Stimulated activated CD4-positive, alpha-beta T cell treated with anti-CD3 and anti-CD28 coated beads, Interleukin-15, amount 100 ng/mL, for 24 hours (primary cell): ENCODE data around the gene CD40.
A peak's percentile ranks its signal among the peaks of the same experiment; 100 is the strongest.

Experiments
- DNase-seq: peaks from one replicate; pipeline ENCODE4 v3.0.0-alpha.2; 2020

Gene CD40

DNA sequence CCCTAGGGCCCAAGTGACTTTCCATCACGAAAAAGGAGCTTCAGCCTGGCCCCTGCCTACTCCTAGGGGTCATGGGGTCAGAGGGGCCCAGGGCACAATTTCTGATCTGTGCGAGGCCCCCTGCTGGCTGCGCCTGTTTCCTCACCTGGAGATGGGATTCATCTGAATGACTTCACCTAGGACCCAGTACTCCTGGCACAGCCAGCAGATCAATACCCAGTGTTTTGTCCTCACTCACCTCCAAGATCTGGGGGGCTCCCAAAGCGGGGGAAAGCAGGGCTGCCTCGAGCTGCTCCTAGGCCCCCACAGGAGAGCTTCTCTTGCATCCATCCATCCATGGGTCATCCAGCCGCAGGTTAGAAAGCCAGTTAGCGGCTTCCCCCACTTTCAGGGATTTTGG lies 33.8 kb downstream of the CD40 start:
- DNase-seq = peak; percentile 46

DNA sequence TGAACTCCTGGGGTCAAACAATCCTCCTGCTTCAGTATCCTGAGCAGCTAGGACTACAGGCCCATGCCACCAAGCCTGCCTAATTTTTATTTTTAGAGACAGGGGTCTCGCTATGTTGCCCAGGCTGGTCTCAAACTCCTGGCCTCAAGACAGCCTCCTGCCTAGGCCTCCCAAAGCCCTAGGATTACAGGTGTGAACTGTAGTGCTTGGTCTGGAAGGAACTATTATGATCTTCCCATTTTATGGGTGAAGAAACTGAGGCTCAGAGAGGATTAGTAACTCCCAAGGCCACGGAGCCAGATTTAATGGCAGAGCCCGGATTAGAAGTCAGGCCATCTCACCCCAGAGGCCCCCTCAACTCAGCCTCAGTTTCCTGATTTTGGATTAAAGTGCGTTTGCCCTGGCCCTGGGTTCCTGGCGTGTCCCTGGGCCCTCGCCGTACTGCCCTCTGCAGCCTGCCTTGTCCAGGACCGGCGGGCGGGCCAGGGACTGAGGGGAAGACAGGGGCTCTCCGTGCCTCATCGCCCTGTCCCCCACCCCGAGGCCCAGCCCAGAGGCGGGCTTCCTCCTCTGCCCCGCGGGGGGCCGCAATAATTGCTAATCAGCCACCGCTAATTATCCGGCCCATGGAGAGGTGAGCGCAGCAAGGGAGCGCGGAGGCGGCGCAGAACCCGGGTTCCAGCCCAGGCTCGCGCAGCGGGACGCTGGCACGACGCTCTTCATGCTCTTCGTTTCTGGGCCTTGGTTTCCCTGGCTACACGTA lies 34.9 kb downstream of the CD40 start:
- no peak for DNase-seq

DNA sequence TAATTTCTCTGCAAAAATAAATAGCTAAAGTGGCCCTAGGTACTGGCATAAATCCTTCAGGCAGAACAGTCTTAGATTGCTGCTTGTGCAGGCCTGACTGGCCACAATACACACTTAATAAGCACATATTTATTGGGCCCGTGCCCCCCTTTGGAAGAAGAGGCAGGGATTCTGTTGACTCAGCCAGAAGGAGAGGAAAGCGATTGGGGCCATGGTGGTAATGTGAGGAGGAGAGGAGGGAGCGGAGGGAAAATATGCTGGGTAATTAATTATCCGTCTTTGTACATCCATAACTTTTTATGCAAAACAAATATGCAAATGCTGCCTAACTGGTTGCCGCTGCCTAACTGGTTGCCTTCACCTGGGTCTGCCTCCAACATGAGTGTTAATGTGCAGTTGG lies 36.2 kb downstream of the CD40 start:
- no peak for DNase-seq

DNA sequence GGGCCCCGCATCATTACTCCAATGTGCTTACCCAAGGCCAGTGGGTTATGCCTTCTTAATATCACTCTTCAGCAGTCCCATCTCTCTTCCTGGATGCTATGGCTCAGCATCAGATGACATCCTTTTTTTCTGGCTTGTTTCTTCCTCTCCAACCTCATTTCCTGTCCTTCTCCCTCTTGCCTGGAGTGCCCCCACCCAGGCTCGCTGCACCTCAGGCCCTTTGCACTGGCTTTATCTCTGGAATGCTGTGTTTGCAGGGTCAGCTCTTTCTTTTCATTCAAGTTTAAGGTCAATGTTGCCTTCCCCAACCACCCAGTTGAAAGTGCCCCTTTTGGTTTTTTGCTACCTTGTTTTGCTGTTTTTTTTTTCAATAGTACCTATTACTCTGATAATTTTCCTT lies 36.7 kb downstream of the CD40 start:
- DNase-seq = no peak

DNA sequence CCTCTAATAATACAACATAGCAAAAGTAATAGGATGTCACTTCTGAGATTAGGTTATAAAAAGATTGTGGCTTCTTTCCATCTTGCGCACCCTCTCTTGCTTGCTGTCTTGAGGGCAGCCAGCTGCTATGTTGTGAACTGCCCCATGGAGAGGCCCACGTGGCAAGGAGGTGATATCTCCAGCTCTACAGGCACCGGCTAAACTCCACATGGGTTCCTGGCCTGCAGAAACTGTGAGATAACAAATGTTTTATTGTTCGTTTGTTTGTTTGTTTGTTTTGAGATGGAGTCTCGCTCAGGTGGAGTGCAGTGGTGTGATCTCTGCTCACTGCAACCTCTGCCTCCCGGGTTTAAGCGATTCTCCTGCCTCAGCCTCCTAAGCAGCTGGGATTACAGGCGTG lies 38.0 kb downstream of the CD40 start:
- DNase-seq = no peak

DNA sequence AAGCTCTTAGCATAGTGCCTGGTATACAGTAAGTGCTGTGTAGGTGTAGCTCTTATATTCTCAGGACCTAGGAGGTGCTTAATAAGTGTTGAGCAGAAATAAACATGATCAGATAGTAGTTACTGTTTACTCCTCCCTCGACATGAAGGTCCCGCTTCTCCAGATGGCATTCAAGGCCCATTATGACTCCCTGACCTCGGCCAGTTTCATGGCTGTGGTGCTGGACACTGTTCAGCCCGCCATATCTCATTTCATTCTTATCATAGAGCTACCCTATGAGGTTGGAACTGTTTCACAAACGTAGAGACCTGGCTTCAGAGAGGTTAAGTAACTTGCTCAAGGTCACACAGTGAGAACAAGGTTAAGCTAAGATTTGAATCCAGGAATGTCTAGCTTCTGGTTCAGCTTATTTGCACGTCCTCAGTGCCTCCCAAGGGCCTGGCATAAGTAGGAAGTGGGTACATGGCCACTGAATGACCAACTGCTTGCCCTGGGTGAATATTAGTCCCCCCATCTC lies 39.0 kb downstream of the CD40 start:
- no peak for DNase-seq

DNA sequence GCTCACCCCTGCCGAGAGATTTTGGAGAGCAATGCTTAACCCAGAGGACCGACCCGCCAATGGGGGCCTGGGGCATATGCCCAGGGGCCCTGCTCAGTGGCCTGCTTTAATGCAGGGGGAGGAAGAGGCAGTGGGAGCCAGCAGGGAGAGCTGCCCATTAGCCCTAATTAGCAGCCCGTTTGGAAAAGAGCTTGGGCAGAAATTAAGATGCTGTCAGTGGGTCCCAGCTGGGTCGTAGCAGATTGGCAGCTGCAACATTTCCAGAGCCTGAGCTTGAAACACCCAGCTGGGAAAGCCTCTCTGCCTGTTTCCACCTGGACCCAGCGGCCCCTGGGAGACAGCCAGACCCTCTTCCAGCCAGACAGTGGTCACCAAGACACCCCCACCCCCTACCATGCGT lies 39.5 kb downstream of the CD40 start:
- DNase-seq = no peak

DNA sequence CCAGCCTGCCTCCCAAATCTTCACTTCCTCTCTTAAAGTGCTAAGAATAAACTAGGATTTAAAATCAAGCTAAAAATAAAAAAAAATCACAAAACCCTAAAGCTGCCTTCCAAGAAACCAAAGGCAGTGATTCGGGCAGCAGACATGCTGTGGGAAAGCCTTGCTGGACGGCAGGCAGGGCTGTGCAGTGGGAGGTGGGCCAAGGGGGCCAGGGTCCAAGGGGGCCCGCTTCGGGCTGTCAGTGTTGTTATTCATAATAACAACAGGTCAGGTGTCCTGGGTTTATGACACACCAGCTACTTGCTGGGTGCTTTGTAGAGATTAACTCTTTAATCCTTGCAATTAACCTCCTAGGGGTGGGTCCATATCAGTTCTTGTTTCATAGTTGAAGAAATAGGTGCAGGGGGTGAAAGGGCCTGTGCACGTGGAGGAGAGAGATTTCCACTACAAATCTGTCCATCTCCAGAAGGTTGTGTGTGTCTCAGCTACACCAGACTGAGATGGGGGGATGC lies 40.4 kb downstream of the CD40 start:
- no peak for DNase-seq

DNA sequence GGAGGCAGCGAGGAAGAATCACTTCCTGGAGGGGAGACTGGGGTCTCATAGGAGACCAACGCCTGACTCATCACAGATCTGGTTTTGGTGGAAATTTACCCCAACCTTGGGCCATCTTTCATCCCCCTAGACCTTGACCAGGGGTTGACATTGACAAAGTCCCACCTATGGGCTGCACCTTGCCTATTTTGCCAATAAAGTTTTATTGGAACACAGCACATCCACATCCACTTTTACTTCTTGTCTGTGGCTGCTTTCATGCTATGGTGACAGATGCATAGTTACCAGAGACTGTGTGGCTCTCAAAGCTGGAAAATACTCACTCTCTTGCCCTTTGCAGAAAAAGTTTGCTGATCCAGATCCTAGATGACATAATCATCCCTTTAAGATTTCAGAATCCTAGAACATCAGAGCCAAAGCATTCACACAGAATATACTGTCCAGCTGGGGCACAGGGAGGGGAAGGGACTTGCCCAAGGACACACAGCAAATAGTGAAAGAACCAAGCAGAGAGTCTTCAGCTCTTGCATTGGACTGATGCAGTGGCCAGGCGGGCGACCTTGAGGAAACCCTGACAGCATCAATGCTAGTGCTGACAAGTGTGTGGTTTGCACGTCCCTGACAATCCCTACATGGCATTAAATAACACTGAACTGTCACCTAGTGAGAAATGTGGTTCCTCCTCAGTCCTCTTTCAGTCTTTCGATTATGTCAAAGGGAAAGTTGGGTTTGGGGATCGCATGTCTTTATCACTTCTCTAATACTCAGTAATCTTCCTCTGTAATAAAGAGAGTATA lies 41.2 kb downstream of the CD40 start:
- no peak for DNase-seq

DNA sequence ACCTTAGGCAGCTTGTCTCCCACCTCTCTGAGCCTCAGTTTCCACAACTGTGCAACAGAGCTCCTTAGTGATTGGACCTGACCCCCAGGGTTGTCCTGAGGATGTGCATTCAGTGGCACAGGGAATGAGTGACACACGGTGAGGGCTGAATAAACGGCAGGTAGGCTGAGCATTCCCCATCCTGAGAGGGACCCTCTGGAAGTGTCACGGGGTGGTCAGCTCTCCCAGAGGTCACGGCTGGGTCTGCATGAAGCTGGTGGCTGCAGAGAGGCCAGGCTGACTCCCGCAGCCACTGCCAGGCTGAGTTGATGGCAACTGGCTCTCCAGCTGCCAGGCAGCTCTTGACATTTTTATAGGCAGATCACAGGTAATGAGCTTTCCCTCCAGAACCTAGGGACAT lies 42.5 kb downstream of the CD40 start:
- no peak for DNase-seq

DNA sequence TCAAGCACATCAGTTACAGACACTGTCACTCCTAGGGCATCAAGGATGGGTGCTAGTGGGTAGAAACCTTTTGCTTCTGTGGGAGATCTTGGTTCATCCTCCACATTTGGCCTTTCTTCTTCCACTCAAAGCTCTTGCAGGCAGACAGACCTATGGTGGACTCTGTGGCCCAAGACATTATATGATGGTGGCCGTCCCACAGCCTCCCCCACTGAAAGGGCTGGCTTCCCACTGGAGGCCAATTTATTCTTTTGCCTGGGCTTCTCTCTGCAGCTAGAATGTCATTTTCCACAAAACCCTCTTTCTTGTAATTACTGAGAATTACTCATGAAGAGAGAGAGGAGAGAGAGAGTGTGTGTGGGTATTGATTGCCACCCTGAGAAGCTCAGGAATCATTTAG lies 43.8 kb downstream of the CD40 start:
- DNase-seq = no peak

DNA sequence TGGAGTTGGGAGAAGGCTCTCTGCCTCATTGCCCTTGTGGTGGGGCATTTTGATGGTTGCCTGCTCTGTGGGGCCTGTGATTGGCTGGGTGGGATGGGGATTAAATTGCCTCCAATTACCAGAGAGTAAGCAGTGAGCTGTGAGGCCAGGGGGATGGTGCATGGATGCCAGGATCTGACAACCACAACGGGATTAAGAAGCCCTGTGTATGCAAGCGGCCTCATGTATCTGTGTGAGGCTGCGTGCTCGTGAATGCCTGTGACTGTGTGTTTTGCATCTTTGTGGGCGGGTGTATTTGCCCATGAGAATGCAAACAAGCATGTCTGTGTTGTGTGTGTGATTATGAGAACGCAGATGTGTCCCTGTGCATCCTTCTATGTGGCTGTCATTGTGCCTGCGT lies 46.1 kb downstream of the CD40 start:
- no peak for DNase-seq

DNA sequence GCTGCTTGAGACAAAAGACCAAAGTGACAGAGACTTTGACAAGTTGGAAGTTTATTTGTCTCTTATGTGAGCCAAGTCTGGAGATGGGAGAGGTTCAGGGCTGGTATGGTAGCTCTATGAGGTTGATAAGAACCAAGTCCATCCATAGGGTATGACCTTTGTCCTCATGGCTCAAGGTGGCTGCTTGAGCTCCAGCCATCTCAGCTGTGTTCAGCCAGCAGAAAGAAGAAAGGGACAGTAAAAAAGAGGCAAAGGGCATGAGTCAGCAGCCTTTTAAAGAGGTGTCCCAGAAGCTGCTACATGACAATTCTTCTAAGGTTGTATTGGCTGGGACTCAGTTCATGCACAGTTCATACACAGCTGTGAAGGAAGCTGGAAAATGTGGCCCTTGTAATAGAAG lies 49.0 kb downstream of the CD40 start:
- no peak for DNase-seq

DNA sequence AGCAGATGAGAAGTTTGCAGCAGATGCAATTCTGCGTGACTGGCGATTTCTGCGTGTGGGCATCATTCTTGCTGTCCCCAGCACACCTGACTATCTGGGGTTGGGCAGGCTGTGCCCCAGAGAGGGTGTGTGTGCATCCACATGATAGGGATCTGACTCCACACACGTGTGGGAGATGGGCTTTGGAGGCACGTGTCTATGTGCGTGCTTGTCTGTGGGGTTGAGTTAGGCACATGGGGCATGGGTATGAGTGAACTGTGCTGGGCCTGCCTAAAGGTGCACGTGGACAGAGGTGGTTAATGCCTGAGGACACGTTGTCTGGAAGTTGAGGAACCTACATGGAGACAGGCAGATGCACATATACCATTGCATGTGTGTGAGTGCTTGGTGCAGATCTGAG lies 50.3 kb downstream of the CD40 start:
- no peak for DNase-seq

DNA sequence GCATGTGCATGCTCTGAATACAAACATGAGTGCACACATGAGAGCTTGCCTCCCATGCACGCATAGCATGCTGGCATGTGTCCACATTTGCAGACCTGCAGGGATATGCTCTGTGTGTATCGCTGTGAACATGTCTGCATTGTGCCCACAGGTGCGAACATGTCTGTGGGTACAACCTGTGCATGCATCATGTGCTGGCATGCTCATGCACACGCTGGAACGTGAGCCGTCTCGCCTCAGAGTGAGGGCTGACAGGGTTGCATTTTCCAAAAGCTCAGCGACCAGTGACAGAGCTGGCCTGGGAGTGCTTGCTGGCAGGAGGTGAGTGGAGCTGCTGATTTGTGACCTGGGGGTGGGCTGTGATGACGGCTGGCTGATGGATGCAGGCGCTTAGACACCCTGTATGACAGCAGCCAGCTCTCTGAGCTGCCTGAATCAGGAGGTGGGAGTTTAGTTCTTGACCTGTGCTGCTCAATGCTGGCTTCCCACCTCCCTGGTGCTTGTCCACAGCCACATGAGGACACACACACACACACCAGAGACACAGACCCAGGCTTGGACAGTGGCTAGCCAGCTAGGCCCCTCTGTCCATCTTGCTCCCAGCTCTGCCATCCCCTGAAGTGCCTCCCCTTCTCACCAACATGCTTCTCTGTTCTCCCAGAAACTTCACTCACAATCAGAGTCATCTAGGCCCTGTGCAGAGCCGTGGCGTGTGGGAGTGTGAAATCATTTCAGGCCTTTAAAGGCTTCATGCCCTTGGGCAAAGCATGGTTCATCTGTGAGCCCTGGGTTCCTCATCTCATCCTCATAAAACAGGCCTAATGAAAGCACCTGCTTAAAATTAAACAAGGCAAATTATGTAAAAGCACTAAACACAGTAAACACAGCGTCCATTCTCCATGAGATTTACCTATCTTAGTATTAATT lies 51.4 kb downstream of the CD40 start:
- no peak for DNase-seq

DNA sequence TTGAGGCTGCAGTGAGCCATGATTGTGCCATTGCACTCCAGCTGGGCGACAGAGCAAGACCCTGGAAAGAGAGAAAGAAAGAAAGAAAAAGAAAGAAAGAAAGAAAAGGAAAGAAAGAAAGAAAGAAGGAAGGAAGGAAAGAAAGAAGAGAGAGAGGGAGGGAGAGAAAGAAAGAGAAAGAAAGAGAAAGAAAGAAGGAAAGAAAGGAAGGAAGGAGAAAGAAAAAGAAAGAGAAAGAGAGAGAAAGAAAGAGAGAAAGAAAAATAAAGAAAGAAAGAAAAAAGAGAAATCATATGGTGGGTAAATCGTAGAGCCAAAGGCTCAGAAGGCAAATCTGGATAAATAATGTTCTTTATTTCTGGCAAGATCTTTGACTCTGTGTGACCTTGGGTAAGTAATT lies 53.4 kb downstream of the CD40 start:
- DNase-seq = no peak

DNA sequence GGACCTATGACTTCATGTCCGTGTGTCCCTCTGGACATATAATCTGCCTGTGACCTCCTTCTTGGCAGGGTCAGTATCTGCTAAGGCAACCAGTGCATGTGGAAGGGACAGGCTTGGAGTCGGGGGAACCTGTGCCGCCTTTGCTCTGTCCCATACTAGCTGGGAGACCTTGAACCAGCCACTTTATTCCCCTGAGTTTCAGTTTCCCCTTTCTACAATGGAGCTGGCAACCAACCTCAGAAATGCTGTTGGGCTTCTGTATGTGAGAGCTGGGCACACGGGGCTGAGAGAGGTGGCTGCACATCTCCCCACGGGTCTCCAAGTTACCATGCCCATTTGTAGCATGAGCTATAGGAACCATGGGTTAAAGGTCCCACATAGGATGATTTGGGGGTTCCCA lies 53.8 kb downstream of the CD40 start:
- no peak for DNase-seq

DNA sequence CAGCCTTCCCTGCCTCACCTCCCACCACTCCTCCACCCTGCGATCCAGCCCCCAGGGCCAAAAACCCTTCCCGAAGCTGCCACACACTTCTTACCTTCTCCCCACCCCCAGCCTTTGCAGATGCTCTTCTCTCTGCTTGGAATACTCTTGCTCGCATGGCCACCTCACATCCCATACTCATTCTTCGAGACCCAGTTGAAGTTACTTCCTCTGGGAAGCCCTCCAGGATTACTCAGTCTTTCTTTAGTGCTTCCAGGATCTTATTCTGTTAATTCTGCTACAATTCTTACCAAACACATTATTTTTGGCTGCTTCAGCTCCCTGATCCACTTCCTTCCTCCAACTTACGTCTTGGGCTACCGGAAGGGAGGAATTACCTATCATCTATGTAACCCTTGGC lies 54.3 kb downstream of the CD40 start:
- DNase-seq = no peak

DNA sequence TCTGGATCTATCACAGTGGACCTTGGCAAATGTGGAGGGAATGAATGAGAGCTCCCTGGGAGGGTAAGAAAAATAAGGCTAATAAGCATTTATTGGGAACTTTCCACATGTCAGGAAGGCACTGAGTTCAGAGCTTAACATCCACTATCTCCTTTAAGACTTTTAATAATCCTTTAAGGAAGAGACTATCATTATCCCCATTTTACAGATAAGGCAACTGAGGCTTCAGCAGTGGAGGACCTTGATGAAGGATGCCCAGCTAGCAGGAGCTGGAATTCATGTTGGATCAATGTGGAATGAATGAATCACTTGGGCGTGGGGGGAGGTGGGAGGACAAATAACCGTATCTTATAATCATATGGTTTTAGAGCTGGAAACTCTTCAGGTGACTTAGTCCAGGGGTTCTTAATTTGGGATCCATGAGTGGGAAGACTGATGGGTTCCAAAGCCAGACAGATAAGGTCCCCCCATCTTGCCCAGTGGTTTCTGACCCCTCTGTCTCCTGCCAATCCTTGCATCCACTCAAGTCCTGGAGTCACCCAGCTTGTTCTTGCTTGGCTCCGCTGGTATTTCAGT lies 54.9 kb downstream of the CD40 start:
- no peak for DNase-seq

DNA sequence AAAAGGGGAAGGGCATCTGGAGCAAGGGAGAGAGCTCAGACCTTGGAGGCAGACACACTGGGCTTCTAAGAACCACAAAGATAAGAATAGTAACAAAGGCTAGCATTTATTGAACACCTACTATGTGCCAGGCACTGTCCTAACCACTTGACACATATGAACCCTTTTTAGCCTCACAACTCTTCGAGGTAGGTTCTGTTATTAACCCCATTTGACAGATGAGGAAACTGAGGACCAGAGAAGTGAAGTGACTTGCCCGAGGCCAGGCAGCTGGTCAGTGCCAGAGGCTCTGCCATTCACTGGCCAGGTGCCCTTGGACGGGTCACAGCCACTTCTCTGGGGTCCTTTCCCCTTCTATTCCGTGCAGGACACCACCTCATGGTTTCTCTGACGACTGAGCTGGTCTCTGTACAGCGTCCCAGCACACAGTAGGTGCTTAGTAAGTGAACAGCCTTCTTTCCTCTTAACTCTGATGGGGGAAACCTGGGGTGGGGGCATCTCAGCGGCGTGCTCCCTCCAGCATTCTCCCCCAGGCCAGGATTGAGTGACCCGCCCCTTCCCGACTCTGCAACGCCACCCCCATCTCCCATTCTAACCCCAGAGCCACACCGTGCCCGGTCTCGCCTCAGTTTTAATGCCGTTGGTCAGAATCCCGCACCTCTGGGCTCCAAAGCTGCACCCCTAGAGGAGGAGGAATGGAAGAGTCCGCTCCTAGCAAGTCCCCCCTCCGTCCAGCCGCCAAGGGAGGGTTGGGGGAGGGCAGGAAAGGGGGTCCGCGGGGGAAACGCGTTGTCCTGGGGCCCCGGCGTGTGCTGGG lies 55.7 kb downstream of the CD40 start:
- DNase-seq = no peak

DNA sequence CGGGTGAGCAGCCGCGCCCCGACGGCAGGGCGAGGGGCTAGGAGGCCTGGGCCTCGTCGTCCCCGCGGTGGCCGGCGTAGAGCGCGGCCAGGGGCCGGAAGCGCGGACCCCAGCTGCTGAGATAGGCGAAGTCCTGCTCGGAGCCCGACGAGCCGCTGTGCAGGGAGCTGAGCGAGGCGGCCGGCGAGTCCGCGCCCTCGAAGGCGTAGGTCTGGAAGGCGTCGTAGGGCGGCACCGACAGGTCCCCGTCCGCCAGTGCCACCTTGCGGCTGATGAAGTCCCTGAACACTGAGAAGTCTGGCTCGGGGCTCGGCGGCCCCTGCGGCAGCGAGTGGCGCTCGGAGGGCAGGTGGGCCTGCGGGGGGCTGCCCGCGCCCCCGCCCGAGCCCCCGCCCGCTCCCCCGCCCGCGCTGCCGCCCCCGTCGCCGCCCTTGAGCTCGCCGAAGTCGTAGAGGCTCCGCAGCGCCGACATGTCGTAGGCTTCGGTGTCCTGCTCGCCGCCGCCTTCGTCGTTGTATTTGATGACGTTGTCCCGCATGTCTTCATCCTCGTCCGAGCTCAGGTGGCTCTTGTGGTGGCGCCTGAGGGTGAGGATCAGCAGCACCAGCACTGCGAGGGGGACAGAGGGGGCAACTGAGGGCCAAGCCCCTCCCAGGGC lies 56.5 kb downstream of the CD40 start:
- DNase-seq = peak; percentile 88
